Muscle layer of duodenum (tissue), 2 donors: Measurements from ENCODE around the gene TBX1.

Experiments
- H3K27ac ChIP-seq: one replicate; pipeline ENCODE4 v1.7.0; 2013; ENCODE audit warnings: mild to moderate bottlenecking, low read length
- H3K27me3 ChIP-seq: one replicate; pipeline ENCODE4 v1.7.0; 2013; ENCODE audit warnings: low read depth, mild to moderate bottlenecking, control low read depth, low read length
- H3K36me3 ChIP-seq, 2 donors: one replicate each; pipeline ENCODE4 v1.7.0; 2013; ENCODE audit warnings: low read length in 2 of 2, control low read depth in 1 of 2, mild to moderate bottlenecking in 1 of 2; ENCODE audit not compliant: insufficient read depth in 2 of 2, control insufficient read depth in 1 of 2
- H3K4me1 ChIP-seq, 2 donors: one replicate each; pipeline ENCODE4 v1.7.0; 2013; ENCODE audit warnings: low read length in 2 of 2, mild to moderate bottlenecking in 2 of 2, control low read depth in 1 of 2, moderate library complexity in 1 of 2; ENCODE audit not compliant: insufficient read depth in 2 of 2, control insufficient read depth in 1 of 2
- H3K4me3 ChIP-seq, 2 donors: one replicate each; pipeline ENCODE4 v1.7.0; 2013; ENCODE audit warnings: low read length in 2 of 2, low read depth in 1 of 2, mild to moderate bottlenecking in 1 of 2
- H3K9me3 ChIP-seq, 2 donors: one replicate each; pipeline ENCODE4 v1.7.0; 2013; ENCODE audit warnings: low read length in 2 of 2, control low read depth in 1 of 2, mild to moderate bottlenecking in 1 of 2; ENCODE audit not compliant: control insufficient read depth in 1 of 2
- donor health status: healthy.

TBX1 gene

GRCh38 chr22:19740586-19740985 lies 20.0 kb upstream of the TBX1 start:
- Histone ChIP-seq H3K4me1 (no peaks in the 10 kb centered on the region), H3K4me3 (no peak overlapping the region), H3K9me3 (no peaks in the 10 kb centered on the region), H3K27me3 (no peaks in the 10 kb centered on the region), H3K36me3 (no peaks in the 10 kb centered on the region), H3K27ac (no peak overlapping the region)

GRCh38 chr22:19741053-19741452 lies 19.5 kb upstream of the TBX1 start:
- Histone ChIP-seq H3K4me1 (no peaks in the 10 kb centered on the region), H3K27me3 (no peaks in the 10 kb centered on the region), H3K27ac (no peak overlapping the region), H3K9me3 (no peaks in the 10 kb centered on the region), H3K4me3 (no peak overlapping the region), H3K36me3 (no peaks in the 10 kb centered on the region)

DNA sequence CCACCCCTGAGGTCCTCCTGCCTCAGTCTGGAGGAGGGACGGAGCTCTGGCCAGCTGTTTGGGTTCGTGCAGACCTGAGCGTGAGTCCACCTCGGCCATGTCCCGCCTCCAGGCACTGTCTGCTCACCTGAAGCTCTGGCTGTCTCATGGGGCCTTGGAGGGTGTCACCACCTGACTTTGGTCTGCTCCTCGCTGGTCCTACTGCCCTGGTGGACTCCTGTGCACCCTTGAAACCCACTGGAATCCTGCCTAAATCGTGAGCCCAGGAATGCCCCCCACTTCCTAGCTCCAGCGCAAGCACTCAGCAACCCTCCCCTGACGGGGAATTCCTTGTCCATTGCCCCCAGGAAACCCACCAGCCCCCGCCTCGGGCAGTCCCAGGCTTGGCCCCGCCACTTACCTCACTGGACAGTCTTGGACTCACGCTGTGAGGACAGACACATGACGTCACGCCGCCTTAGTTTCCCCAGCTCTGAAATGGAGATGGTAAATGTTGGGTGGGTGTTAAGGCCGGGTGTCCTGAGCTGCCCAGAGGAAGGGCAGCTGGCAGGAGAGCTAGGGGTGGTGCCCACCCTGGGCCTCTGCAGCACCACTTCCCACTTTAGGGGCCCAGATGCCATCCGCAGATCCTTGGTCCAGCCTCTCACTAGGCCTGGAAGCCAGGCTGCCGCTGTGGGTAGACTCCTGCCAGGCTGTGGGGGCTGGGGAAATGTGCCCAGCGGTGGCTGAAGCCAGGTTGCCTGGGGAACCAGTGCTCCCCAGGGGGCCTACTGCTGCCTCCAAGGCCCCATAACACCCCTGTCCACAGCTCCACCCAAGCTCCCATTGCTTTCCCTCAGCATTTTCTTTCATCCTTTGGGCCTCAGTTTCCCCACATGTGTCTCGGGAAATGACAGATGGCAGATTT lies 18.2 kb upstream of the TBX1 start:
- Histone ChIP-seq H3K4me1 (no peaks in the 10 kb centered on the region), H3K36me3 (no peaks in the 10 kb centered on the region), H3K9me3 (no peaks in the 10 kb centered on the region), H3K27me3 (no peaks in the 10 kb centered on the region), H3K27ac (no peak overlapping the region), H3K4me3 (no peak overlapping the region)

GRCh38 chr22:19743081-19743480 lies 17.5 kb upstream of the TBX1 start:
- no peak overlapping the region for H3K27ac ChIP-seq
- H3K4me1 ChIP-seq: no peaks in the 10 kb centered on the region

DNA sequence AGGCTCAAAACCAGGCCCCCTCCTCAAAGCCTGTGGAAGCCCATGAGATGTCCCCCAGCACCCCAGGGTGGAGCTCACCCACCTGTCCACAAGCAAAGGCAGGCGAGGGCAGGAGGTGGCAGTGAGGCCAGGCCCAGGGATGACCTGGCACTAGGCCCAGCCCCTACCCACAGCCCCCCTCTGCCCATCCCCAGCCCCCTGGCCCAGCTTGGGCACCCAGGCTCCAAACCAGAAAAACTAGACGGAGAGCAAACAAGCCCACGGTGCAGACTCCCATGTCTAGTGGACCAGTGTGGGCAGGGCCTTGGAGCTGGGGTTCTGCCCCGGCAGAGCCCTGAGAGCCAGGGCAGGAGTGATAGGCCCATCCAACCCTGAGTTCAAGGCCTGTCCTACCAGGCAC lies 16.9 kb upstream of the TBX1 start:
- no peaks in the 10 kb centered on the region for H3K4me1 ChIP-seq
- no peak overlapping the region for H3K27ac ChIP-seq
- H3K36me3 ChIP-seq: no peaks in the 10 kb centered on the region
- H3K4me3 ChIP-seq: no peak overlapping the region
- no peaks in the 10 kb centered on the region for H3K9me3 ChIP-seq
- H3K27me3 ChIP-seq: no peaks in the 10 kb centered on the region

More at GRCh38 chr22:19743081-19743480, 17.5 kb upstream of the TBX1 start:
- no peaks in the 10 kb centered on the region for H3K9me3 ChIP-seq
- H3K27me3 ChIP-seq: no peaks in the 10 kb centered on the region
- no peaks in the 10 kb centered on the region for H3K36me3 ChIP-seq
- no peak overlapping the region for H3K4me3 ChIP-seq

DNA sequence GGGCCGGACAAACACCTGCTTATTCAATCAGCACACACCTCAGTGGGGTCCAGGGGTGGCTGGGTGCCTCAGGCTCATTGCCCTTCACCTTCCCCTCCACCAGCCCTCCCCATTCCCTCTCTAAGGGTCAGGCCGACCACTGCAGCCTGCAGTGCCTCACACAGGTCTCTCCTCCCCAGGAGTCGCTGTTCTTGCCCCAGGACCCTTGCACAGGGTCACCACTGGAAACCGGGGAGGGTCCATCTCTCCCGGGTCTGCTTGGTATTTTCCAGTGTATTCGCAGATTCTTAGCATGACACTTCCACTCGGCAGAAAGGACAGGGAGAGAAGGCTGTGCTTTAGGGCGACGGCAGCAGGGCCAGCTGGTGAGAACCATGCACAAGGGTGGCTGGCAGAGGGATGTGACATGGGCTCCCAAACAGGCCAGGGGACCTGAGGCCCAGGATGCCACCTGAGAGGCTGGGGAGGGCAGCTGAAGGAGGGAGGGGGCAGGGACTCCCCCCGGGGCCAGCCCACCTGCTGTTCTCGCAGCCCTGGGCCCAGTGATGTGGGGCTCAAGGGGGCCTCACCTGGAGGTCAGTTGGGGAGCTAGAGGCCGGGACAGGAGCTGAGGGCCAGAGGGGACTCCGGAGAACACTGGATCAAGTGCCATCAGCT lies 16.1 kb upstream of the TBX1 start:
- Histone ChIP-seq H3K27me3 (peaks cover 4% of the 10 kb centered on the region), H3K27ac (no peak overlapping the region), H3K4me1 (no peaks in the 10 kb centered on the region), H3K9me3 (no peaks in the 10 kb centered on the region), H3K36me3 (no peaks in the 10 kb centered on the region), H3K4me3 (no peak overlapping the region)

DNA sequence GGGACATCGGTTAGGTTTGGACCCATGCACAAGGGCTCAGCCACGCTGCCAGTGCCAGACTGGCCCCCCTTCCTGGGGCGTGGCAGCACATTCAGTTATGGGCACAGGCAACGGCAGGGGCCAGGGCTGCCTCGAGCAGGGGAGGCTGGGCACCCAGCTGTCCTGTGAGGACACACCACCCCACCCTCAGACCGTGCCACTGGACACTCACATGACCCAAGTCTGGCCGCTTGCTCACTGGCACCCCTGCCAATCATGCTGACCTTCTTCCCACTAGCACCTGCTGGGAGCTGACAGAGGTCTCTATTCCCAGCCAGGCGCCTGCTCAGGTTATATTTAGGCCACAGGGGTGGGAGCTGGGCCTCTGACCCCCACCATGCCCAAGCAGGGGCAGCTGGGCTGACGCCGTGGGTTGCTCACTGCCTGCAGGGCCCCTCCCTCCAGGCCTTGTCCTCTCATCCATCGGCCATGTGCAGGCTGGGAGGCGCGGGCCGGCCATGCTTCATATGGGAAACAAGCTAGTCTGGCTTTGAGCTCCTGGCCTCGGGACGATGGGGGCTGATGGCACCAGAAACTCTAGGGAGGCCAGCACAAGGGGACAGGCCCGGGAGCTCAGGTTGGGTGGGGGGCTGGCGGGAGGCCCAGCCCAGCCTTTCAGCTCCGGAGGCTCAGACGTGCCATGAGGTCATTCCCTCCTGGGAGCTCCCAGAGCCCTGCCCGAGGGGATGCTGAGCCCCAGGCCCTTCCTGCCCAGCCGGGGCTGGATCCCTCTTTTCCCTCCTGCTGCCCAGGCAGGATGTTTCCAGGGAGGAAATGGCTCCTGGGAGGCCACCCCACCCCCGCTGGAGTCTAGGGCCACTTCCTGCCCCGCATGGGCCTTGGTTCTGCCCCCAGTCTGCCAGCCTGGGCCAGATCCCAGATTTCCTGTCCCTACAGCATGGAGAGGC lies 15.2 kb upstream of the TBX1 start:
- H3K4me1 ChIP-seq: no peaks in the 10 kb centered on the region
- no peaks in the 10 kb centered on the region for H3K9me3 ChIP-seq
- H3K27ac ChIP-seq: no peak overlapping the region
- peaks cover 4% of the 10 kb centered on the region for H3K27me3 ChIP-seq
- no peaks in the 10 kb centered on the region for H3K36me3 ChIP-seq
- H3K4me3 ChIP-seq: no peak overlapping the region

GRCh38 chr22:19746726-19747125 lies 13.9 kb upstream of the TBX1 start:
- Histone ChIP-seq H3K36me3 (no peaks in the 10 kb centered on the region), H3K27ac (no peak overlapping the region), H3K9me3 (no peaks in the 10 kb centered on the region), H3K4me3 (no peak overlapping the region), H3K27me3 (peaks cover 12% of the 10 kb centered on the region), H3K4me1 (no peaks in the 10 kb centered on the region)

GRCh38 chr22:19747551-19747950 lies 13.0 kb upstream of the TBX1 start:
- Histone ChIP-seq H3K4me1 (no peaks in the 10 kb centered on the region), H3K27ac (no peak overlapping the region), H3K36me3 (no peaks in the 10 kb centered on the region), H3K9me3 (no peaks in the 10 kb centered on the region), H3K27me3 (peaks cover 12% of the 10 kb centered on the region), H3K4me3 (no peak overlapping the region)

GRCh38 chr22:19748139-19748538 lies 12.4 kb upstream of the TBX1 start:
- H3K9me3 ChIP-seq: no peaks in the 10 kb centered on the region
- H3K27ac ChIP-seq: no peak overlapping the region
- no peaks in the 10 kb centered on the region for H3K36me3 ChIP-seq
- H3K27me3 ChIP-seq: peaks cover 12% of the 10 kb centered on the region
- H3K4me1 ChIP-seq: no peaks in the 10 kb centered on the region
- H3K4me3 ChIP-seq: no peak overlapping the region
